Fibroblast of lung (primary cell): ENCODE results near the gene CST9.

Source experiments
- CTCF ChIP-seq, 2 donors: IDR thresholded peaks in 1 of 2; conservative IDR thresholded peaks in 1 of 2; 1 replicate in 1 of 2; 2 replicates in 1 of 2; pipeline ENCODE4 v1.5.1; 2011 to 2012; ENCODE audit warnings: low read length in 2 of 2, control low read depth in 1 of 2, inconsistent platforms in 1 of 2, low read depth in 1 of 2, mild to moderate bottlenecking in 1 of 2
- EZH2 ChIP-seq: IDR thresholded peaks from 2 replicates; pipeline ENCODE4 v1.5.1; 2012; ENCODE audit warnings: low read length, control low read depth, mild to moderate bottlenecking; ENCODE audit errors: missing control alignments

DNA sequence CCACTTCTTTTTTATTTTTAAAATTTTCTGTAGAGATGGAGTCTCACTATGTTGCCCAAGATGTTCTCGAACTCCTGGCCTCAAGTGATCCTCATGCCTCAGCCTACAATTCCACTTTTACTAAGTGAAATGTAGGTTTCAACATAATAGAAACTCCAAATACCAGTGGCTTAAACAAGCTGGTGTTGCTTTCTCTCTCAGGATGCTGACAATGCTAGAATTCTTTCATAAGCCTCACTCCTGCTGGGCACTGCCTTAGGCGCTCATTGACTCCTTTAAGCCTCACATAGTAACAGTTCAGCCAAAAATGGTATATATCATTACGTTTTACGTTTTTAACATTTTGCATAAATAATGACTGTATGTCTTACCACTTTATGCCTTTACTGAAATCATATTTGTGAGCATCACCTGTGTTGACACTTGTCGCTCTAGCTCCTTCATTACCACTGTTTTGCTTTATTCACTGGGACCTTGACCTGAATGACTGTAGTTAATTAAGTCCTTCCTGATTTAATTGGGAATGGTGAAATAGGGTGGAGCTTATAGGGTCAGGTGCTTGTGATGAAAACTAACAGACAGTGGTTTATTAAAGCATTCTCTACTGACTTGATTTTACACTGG is 3.9 kb upstream of the CST9 start:
- TF ChIP-seq CTCF (conservative IDR thresholded peaks at IDR 0.05 in 1 of 2, IDR thresholded peaks at IDR 0.05 in 1 of 2; ENCODE audit: low read depth in 1 of 2, low read length in 2 of 2) (no peak), EZH2 (no peak)
